ENCODE data around the gene PRR16.
"Not testable (repeated sequence)": the region's sequence is repeated elsewhere in the genome, so short reads cannot be mapped to it uniquely, and the experiment has no call there.

PRR16 gene

DNA sequence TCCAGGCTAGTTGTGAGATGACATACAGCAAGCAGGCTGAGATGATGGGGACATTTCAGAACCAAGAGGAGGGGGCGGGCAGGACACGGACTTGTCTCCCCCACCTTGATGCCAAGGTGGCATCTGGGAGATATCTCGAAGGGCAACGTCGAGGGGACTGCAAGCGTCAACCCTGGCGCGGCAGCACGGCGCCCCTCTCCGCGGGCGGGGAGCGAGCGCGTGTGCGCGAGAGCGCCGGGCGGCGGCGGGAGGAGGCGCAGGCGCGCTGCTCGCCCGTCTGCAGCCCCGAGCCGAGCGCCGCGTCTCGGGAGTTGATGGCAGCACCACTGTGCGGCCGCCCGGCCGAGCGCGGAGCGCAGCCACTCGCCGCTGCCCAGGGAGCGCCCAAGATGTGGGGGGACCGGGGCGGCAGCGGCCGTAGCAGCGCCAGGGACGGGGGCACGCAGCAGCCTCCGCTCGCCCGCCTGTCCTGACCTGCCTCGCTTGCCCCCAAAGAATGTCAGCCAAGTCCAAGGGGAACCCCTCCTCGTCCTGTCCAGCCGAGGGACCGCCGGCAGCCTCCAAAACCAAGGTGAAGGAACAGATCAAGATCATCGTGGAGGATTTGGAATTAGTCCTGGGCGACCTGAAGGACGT is at the start of gene PRR16:
Gene PRR16, plus strand, starts transcription at position 310 of the 636 bp plus-strand sequence.
- no peak for DNase-seq

DNA sequence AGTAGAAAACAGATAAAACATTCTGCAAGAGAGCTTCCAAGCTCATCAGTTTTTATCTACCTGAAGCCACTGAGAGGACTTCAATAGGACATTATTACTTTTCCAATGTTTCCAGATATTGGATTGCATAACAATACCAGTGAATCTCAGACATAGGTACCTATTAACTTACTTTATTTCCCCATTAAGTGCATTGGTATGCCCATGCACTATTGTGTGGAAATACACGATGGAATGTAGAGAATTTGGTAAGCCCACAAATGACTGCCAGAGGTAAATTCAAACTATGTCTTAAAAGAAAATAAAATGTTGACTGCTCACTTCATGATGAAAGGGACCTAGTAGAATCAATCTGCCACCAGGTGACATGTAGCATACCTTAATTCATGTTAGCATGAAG is 48.1 kb upstream of the PRR16 start:
- DNase-seq, result no peak

DNA sequence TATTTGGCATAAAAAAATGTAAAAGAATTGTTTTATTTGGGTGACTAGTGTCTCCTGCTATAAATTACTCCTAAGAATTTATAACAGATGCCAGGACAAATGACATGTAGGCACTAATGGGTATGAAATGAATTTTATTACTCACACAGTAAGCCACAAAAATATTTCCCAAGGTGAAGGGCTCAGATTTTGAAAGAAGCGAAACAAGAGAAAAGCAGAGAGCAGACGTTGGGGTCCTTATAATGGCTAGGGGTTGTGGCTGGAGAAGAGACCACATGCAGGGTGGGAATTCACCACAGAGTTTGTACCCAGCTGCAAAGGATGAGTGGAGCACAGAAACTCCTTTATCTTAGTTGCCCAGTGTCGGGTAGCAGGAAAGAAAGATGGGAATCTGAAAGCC is 45.0 kb upstream of the PRR16 start:
- no peak for DNase-seq

DNA sequence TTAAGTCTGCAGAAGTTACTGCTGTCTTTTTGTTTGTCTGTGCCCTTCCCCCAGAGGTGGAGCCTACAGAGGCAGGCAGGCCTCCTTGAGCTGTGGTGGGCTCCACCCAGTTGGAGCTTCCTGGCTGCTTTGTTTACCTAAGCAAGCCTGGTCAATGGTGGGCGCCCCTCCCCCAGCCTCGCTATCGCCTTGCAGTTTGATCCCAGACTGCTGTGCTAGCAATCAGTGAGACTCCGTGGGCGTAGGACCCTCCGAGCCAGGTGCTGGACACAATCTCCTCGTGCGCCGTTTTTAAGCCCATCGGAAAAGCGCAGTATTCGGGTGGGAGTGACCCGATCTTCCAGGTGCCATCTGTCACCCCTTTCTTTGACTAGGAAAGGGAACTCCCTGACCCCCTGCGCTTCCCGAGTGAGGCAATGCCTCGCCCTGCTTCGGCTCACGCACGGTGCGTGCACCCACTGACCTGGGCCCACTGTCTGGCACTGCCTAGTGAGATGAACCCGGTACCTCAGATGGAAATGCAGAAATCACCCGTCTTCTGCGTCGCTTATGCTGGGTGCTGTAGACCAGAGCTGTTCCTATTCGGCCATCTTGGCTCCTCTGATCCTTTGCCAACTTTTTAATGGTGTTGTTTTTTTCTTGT is 37.3 kb upstream of the PRR16 start:
- DNase-seq, result not testable (repeated sequence)

DNA sequence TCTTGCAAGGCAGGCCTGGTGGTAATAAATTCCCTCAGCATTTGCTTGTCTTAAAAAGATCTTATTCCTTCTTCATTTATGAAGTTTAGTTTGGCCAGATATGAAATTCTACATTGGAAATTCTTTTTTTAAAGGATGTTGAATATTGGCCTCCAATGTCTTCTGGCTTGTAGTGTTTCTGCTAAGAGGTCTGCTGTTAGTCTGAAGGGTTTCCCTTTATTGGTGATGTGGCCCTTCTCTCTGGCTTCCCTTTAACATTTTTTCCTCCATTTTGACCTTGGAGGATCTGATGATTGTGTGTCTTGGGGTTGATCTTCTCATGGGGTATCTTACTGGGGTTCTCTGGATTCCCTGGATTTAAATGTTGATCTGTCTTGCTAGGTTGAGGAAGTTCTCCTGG is 33.5 kb upstream of the PRR16 start:
- DNase-seq, result no peak

DNA sequence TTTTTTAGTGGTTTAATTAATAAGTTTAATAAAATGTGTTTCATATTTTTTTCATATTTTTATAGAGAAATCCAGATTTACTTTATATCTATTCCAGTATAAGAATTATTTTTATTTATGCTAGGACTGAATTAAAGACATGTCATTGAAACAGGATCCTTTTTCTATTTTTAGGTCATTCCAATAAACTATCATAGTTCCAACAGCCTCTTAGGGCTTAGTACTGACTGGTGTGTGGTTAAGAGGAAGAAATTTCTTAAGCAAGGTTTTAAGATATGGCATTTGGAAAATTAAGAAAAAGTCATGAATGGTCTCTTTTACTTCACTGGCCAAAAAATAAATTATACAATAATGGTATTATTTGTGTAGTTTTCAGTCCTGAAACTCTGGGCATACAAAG is 31.2 kb upstream of the PRR16 start:
- no peak for DNase-seq

DNA sequence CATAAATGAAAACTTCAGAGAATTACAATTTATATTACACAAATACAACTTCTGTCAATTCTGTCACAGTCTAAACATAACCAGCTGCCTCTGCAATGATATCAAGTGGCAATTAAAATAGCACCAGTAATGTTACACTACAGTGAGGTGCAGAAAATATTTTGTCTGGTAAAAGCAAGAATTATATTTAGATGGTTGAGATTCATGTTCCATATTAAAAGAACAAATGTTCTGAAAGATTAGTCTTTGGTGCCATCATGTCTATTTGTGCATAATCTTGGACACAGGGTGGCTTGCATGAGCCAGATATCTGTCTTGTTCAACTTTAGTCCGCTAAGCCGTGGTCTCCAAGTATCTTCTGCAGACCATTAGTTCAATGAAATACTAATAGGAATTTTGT is 29.0 kb upstream of the PRR16 start:
- DNase-seq, result no peak

DNA sequence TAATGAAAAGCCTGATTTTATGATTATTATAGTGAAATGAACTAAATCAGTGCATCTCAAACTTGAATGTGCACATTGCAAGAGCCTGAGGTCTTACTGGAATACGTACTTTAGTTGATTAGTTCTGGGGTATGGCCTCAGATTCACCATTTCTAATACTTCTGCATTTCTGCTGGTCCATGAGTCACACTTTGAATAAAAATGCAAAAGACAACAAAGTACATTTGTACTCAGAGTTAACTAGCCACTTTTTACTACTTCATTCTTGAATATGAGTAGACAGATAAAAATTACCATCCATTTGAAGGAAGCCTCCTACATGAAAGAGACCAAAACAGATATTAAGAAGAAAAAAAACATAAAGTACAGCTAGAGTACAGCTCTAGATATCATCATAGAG is 27.1 kb upstream of the PRR16 start:
- DNase-seq, result no peak

DNA sequence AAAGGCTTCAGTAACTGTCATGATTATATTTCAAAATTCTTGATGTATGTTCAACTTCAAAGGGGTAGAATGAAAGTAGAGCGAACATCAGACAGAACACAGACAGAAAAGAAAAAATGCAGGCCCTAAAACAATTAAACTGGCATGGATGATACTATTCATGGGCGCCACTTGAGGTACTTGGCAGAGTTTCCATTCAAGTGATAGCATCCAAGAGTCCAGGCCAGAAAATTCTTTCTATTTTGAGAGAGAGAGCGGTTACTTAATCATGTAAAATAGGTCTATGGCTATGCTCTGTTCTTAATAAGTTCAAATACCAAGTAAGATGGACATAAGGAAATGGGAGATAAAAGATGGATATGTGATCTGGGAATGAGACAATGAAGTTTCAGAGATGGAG is 21.4 kb upstream of the PRR16 start:
- no peak for DNase-seq

DNA sequence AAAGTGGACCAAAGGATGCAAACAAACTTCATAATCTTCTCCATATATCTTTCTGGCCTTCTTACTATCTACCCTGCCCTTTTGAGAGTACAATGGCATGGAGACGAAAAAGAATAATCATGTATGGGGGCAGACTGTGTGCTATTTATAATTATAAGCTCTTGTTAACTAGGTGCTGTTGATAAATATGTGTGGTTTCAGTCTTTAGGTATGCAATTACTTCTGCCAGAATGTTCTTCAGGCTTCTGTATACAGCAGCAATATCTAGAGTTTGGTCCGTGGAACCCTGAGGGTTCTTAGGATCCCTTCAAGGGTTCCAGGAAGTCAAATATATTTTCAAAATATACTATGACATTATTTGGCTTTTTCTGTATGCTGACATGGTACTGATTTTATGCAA is 20.5 kb upstream of the PRR16 start:
- DNase-seq, result no peak

DNA sequence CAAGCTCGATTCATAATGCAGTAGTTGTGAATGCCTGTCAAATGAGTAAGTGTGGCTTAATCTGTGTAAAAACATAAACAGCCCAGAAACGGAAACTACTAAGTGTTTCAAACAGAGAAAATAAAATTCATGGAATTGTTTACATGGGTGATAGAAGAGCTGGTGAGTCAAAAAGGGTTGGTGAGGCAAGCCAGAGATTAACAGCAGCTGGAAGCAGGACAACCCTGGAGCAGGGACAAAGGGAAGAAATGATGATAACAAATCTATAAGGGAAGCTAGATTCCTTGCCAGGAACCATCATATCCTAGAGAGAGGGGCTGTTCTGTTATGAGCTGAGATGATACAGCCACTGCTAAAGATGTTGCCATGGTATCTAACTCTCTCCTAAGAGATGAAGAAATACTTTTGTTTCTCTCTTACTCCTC is 18.0 kb upstream of the PRR16 start:
- no peak for DNase-seq

DNA sequence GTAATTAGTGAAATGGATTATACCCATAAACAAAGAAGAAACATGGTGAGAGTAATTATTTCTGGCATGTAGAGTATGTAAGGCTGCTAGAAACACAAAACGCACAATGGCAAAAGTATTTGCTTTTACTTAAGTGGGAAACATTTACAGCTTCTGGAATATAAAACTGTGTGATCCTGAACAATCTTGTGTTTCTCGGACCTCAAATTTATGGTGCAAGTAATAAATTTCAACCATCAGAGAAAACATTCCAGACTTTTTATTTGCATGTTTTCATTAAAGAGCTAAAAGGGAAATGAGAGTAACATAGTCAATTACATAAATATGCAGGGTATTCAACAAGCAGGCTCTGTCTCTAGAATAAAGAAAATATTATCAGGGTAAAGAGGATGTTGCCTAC is 17.2 kb upstream of the PRR16 start:
- no peak for DNase-seq

DNA sequence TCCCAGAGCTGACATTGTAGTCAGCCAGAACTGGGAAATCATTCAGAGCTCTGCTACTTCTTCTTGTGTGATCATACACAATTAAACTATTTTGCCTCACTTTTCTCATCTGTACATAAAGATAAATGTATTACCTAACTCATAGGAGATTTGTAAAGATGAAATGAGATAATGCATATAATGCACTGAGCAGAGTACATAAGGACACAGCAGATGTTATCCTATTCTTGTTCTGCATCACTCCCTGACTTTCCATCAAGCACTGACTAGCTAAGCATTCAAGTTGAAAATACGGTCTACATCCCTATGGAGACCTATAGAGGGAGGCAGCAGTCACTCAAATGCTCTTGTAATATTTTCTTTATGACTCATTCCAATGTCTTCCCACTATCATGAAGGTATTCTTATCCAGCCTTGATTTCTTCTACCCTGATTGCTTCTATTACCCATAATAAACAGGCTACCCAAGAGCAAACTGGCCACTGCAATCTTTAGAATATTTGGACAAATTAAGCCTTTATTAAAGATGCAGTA is 16.3 kb upstream of the PRR16 start:
- DNase-seq, result no peak

DNA sequence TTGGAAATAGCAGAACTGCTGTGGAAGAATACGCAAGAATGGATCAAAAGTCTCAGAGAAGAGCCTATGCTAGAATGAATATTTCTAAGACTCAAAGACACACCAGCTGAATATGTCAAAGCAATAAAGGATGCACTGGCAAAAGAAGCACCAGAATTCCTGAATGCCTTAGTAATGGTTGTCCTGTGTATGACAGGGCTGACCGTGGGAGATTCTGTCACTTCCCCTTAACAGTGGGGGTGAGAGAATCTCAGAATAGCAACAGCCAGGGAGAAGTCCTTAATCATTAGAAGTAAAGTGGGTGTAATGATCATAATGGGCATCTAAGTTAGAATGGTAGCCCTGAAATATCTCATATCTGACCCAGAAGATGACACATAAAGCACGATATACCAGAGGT is 14.6 kb upstream of the PRR16 start:
- no peak for DNase-seq

DNA sequence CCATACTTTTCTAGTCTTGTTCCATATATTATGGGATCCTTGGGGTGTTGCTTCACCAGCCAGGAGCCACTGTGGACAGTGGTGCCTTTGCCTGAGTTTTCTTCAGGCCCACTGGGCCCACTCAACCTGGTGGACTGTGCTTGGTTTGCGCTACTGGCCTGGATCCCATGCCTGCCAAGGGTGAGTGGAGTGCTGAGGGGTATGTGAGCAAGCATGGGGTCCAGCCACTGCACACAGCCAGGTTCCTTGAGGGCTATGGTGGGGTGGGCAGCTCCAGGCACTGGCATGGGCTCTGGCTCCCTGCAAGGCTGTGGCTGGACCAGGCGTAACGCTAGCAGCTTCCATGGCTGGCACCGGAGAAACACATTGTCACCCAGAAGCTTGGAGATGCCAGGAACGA is 13.2 kb upstream of the PRR16 start:
- no peak for DNase-seq

DNA sequence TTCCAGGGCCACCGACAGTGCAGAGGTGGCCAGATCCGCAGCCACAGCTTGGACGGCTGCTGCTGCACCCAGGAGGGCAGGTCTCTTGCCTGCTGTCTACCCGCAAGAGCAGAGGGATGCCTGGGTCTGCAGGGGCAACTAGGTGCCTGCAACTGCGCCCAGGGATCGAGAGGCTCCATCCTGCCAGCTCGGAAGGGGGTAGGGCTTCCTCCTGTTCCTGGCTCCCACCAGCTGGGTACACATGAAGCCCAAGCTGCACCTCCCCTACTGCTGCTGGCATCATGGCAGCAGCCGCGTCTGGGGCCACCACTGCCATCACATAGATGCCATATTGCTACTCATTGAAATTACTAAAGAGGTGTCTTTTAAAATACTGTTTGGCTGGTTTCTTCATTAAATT is 12.7 kb upstream of the PRR16 start:
- no peak for DNase-seq

DNA sequence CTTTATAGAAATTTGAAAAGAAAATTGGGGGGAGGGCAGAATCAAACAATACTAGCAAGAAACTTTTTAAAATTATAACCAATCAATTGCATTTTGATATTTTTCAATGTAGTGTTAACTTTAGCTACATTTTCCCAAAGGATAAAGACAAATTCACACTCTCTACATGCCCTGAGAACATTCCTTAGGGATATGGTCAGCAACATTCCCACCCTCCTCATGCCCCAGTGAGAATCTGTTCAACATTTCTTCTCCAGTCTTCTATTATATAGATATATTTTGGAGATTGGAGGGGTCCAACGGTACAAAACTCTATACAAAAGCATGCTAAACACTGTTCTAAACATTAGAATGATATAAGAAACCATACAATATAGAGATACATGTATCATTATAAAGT is 11.6 kb upstream of the PRR16 start:
- no peak for DNase-seq

DNA sequence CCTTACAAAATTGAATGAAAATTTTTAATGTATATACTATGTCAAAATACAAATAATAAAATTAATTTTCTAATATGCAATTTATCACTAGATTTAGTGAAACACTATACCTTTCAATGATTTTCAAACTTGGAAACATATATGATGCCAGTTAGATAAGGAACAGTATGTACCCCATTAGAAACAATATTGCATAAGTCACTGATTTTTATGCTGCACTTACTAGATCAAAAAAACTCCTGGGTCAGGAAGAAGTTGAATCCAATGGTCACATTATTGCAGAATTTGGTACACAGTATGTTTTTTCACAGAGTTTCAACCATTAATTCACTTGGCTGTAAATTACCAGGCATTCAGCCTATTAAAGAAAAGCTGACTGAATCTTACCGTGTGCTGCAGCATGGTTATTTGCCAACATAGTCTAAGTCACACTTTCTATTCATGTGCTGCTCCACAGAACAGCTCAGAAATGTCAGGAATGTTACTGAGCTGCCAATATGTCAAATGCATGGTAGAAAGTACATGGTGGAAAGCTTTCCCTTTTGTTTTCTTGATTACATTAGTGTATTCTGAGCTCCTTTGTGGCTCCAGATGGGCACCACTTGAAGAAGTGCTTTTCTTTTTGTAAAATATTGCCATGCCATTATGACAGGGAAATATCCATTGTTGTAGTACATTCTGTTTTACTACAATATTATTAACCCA is 9.9 kb upstream of the PRR16 start:
- no peak for DNase-seq

DNA sequence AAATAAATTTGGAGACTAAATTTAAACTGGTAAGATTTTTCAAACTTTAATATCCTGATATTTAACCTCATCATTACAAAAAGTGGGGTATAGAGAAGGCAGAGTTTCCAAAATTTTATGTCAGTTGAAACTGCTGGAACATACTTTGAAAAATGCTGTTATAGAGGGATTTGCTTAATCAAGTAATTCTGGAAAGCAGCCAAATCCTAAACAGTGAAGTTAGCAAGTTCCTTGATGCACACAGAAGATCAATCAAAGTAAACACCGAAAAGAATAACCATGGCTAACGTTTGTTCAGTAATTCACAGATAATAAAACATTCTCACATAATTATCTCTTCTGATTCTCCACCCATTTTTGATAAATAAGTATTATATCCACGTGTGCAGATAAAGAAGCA is 8.1 kb upstream of the PRR16 start:
- no peak for DNase-seq

DNA sequence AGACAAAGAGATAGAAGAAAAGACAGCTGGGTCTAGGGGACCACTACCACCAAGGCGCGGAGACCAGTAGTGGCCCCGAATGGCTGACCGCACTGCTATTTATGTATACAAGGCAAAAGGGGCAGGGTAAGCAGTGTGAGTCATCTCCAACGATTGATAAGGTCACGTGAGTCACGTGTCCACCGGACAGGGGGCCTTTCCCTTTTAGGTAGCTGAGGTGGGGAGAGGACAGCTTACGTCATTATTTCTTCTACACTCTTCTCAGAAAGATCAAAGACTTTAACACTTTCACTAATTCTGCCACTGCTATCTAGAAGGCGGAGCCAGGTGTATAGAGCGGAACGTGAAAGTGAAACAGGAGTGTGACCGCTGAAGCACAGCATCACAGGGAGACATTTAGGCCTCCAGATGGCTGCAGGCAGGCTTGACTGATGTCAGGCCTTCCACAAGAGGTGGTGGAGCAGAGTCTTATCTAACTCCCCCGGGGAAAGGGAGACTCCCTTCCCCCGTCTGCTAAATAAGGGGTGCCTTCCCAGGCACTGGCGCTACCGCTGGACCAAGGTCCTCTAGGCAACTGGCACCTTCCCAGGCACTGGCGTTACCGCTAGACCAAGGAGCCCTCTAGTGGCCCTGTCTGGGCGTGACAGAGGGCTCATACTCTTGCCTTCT is 6.1 kb upstream of the PRR16 start:
- DNase-seq, result peak; percentile 31

DNA sequence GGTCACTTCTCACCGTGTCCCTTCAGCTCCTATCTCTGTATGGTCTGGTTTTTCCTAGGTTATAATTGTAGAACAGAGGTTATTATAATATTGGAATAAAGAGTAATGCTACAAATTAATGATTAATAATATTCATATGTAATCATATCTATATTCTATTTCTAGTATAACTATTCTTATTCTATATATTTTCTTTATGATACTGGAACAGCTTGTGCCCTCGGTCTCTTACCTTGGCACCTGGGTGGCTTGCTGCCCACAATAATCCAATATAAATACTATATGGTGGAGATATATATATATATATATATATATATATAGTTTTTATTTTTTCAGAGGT is 5.6 kb upstream of the PRR16 start:
- not testable (repeated sequence) for DNase-seq

DNA sequence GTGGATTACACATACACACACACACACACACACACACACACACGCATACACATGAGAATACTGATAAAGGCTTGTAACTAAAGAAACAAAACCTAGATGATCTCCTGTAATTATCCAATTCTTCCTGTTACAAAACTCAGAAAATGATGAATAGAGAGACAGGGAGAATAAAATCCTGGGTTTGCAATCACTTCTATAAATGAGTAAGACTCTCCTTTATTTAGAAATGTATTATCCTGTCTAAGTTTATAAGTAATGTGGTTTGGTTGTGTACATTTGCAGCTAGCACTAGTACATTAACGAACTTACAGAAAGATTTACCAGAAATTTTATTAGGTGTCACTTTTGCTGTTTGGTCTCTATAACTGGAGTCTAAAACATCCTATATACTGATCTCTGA is 2.8 kb upstream of the PRR16 start:
- DNase-seq, result no peak

DNA sequence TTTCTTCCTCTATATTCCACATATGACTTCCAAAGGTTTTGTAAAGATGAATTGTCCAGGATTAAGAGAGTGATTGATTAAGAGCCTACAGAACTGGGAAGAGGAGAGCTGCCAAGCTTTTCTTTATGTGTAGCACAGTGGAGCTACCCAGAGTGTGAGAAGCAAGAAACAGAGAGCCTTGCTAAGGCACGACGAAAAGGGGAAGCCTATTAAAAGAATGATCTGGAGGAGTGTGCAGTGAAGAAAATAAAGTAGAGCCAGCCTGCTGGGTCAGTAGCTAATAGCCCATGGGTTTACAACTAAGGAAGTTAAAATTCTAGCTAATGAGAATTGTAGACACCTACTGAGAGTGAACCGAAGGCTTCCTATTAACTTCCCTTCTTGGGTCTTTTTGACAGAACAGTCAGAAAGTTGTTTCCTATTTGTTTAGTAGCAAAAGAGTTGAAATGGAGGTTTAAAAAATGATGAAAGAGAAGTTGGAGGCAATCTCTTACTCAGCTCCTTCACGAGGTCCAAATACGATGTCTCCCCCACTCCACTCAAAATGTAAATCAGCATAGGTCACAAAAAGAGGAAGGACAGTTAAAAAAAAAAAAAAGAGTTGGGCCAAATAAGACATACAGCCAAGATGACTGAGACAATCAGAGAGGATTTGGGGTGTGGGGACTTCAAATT is 957 bp upstream of the PRR16 start:
- no peak for DNase-seq
